ENCODE measurements around the gene FSTL5. TPM values are rescaled to one million over a fixed set of nuclear protein-coding genes. Genes with fewer than 3 reads are reported as not detected.

Gene FSTL5
- total RNA-seq, 2 experiments from 2014 or later: not detected

DNA sequence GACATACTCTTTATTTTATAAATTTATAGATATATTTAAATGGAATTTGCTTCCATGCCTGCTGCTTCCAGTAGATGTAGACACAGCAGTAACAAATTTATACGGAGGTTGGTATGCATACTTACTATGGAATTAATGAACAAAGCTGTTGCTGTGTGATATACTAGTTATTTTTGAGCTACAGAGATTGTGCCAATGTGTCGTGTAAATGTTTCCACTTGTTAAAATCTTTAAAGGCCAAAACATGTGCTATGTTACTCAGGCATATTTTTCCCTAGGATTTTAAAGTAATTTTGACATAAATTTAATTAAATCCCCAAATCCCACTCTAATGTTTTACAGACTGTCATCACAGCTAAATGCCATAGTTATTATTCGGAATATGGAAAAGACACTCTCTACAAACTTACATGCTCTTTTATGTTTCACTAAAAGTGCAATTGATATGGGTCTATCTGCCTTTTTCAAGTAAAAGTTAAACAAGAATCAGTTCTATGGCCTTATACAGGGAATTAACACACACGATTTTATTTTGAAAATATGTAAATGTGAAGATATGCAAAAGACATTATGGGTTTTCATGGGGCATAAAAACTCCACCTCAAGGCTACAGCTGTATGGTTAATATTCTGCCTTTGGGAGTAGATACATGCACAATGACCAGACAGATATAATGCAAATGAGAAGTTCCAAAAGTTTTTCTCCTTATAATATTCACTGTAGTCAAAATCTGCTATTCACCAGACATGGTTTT is 256.8 kb downstream of the FSTL5 start:
- H3K27ac Mint-ChIP-seq: no peak overlapping the region

GRCh38 chr4:161900110-161900509 is 263.7 kb downstream of the FSTL5 start:
- Mint-ChIP-seq H3K4me1 (no peaks in the 10 kb centered on the region), H3K36me3 (ENCODE audit: low read depth) (no peaks in the 10 kb centered on the region), H3K4me3 (no peak overlapping the region), H3K27ac (no peak overlapping the region), H3K9me3 (peaks cover 5% of the 10 kb centered on the region), H3K27me3 (no peaks in the 10 kb centered on the region)
- no peak for DNase-seq
- POLR2A ChIA-PET: no interaction called here
- CTCF ChIA-PET: no interaction called here

More for the DNA sequence above, 256.8 kb downstream of the FSTL5 start:
- H3K27me3 Mint-ChIP-seq: no peaks in the 10 kb centered on the region
- H3K4me3 Mint-ChIP-seq: no peak overlapping the region
- no peaks in the 10 kb centered on the region for H3K36me3 Mint-ChIP-seq (ENCODE audit: low read depth)
- ChIA-PET POLR2A (no interaction called here), CTCF (no interaction called here)
- DNase-seq: no peak
- H3K9me3 Mint-ChIP-seq: no peaks in the 10 kb centered on the region
- no peaks in the 10 kb centered on the region for H3K4me1 Mint-ChIP-seq

GRCh38 chr4:161894493-161895167 is 269.2 kb downstream of the FSTL5 start:
- Mint-ChIP-seq H3K27me3 (no peaks in the 10 kb centered on the region), H3K27ac (no peak overlapping the region), H3K36me3 (ENCODE audit: low read depth) (no peaks in the 10 kb centered on the region), H3K9me3 (peaks cover 2% of the 10 kb centered on the region), H3K4me3 (no peak overlapping the region), H3K4me1 (no peaks in the 10 kb centered on the region)
- CTCF ChIA-PET: no interaction called here
- no peak for DNase-seq
- POLR2A ChIA-PET: no interaction called here

DNA sequence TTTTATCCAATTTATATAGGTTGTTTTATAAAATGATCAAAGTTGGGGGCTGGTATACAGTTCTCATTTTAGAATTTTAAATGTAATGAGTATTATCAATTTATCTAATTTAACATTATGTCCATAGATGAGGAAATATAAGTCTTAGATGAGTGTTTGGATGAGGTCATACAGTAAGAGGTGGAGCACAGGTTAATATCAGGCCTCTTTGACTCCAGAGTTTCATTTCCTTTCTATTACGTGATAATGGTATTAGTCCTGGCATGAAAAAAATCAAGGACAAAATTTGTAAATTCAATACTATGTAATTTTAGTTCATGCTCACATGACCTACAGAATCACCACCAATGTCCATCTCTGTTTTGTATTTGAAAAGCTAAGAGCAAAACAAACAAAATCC is 269.8 kb downstream of the FSTL5 start:
- H3K27ac Mint-ChIP-seq: no peak overlapping the region
- POLR2A ChIA-PET: no interaction called here
- no peaks in the 10 kb centered on the region for H3K4me1 Mint-ChIP-seq
- H3K9me3 Mint-ChIP-seq: no peaks in the 10 kb centered on the region
- DNase-seq: no peak
- no peaks in the 10 kb centered on the region for H3K36me3 Mint-ChIP-seq (ENCODE audit: low read depth)
- H3K27me3 Mint-ChIP-seq: no peaks in the 10 kb centered on the region
- CTCF ChIA-PET: no interaction called here
- H3K4me3 Mint-ChIP-seq: no peak overlapping the region

DNA sequence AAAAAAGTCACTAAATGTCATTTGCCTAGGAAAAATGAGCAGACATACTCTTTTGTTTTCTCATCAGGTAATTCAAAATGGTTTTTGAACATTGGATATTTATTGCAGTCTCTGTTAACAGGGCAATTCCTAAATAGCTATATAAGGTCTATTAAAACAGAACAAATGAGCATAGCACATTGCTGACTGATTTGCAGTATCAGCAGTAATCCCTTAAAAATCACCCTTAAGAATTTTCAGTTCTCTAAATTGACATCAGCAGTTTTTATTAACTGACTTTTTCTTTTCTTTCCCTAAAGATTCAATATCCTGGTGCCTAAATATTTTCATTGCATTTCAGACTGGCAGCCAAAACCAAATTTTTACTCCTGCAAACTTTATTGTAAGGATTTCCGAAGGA is 270.2 kb downstream of the FSTL5 start:
- DNase-seq: no peak
- Mint-ChIP-seq H3K27me3 (no peaks in the 10 kb centered on the region), H3K9me3 (no peaks in the 10 kb centered on the region), H3K36me3 (ENCODE audit: low read depth) (no peaks in the 10 kb centered on the region), H3K4me1 (no peaks in the 10 kb centered on the region), H3K4me3 (no peak overlapping the region), H3K27ac (no peak overlapping the region)
- CTCF ChIA-PET: no interaction called here
- POLR2A ChIA-PET: no interaction called here

- Mint-ChIP-seq H3K27me3 (no peaks in the 10 kb centered on the region), H3K4me1 (no peaks in the 10 kb centered on the region), H3K27ac (no peak overlapping the region), H3K9me3 (no peaks in the 10 kb centered on the region), H3K36me3 (ENCODE audit: low read depth) (no peaks in the 10 kb centered on the region), H3K4me3 (no peak overlapping the region)
- ChIA-PET CTCF (no interaction called here), POLR2A (no interaction called here)
- no peak for DNase-seq
Observed at GRCh38 chr4:161892951-161893350, 270.8 kb downstream of the FSTL5 start.

- ChIA-PET CTCF (no interaction called here), POLR2A (no interaction called here)
- Mint-ChIP-seq H3K27me3 (no peaks in the 10 kb centered on the region), H3K36me3 (ENCODE audit: low read depth) (no peaks in the 10 kb centered on the region), H3K9me3 (no peaks in the 10 kb centered on the region), H3K4me1 (no peaks in the 10 kb centered on the region), H3K4me3 (no peak overlapping the region), H3K27ac (no peak overlapping the region)
- DNase-seq: no peak
Observed at GRCh38 chr4:161883157-161883556, 280.6 kb downstream of the FSTL5 start.

GRCh38 chr4:161881370-161881769 is 282.4 kb downstream of the FSTL5 start:
- H3K4me1 Mint-ChIP-seq: no peaks in the 10 kb centered on the region
- CTCF ChIA-PET: no interaction called here
- no peaks in the 10 kb centered on the region for H3K9me3 Mint-ChIP-seq
- POLR2A ChIA-PET: no interaction called here
- no peak for DNase-seq
- H3K36me3 Mint-ChIP-seq (ENCODE audit: low read depth): no peaks in the 10 kb centered on the region
- H3K27me3 Mint-ChIP-seq: no peaks in the 10 kb centered on the region
- H3K4me3 Mint-ChIP-seq: no peak overlapping the region
- no peak overlapping the region for H3K27ac Mint-ChIP-seq

GRCh38 chr4:161869511-161869910 is 294.3 kb downstream of the FSTL5 start:
- H3K36me3 Mint-ChIP-seq (ENCODE audit: low read depth): no peaks in the 10 kb centered on the region
- H3K27ac Mint-ChIP-seq: no peak overlapping the region
- no peaks in the 10 kb centered on the region for H3K4me1 Mint-ChIP-seq
- ChIA-PET POLR2A (no interaction called here), CTCF (no interaction called here)
- no peak for DNase-seq
- no peak overlapping the region for H3K4me3 Mint-ChIP-seq
- H3K27me3 Mint-ChIP-seq: no peaks in the 10 kb centered on the region
- peaks cover 3% of the 10 kb centered on the region for H3K9me3 Mint-ChIP-seq

DNA sequence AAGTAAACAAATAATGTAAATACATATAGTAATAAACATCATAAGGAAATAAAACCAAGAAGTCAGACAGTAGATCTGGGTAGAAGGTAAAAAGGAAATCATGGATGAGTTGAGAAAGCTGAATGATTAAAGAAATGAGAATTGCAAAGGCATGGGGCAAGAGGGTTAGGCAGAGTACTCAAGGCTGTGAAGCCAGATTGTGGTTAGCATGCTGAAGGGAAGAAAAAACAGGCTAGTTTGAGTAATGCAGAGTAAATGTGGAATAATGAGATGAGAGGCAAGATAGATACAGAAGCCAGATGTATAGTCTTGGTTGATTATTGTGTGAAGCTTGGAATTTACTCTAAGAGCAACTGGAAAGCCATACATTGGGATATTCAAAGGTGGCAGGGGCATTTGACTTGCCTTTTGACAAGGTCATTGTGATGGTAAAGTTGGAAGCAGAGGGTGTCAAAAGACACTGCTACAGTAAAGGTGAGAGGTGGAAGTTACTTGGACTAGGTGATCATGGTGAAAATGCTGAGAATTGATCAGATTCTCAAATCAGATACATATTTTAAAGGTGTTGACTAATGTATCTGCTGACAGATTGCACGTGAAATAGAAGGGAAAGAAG is 307.0 kb downstream of the FSTL5 start:
- Mint-ChIP-seq H3K36me3 (ENCODE audit: low read depth) (no peaks in the 10 kb centered on the region), H3K27ac (no peak overlapping the region), H3K27me3 (no peaks in the 10 kb centered on the region), H3K9me3 (no peaks in the 10 kb centered on the region), H3K4me1 (no peaks in the 10 kb centered on the region), H3K4me3 (no peak overlapping the region)
- CTCF ChIA-PET: no interaction called here
- no peak for DNase-seq
- POLR2A ChIA-PET: no interaction called here

DNA sequence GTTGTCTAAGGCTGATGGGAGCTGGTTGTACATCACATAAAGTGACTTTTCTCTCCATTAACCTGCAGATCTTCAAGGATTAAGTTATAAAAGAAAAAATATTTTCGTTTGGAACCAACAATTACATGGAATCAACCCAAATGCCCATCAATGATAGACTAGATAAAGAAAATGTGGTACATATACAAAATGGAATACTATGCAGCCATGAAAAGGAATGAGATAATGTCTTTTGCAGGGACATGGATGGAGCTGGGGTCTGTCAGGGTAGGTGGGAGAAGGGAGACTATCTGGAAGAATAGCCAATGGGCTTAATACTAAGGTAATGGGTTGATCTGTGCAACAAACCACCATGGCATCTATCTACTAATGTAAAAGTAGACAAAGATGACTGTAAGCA is 313.2 kb downstream of the FSTL5 start:
- CTCF ChIA-PET: no interaction called here

GRCh38 chr4:161841759-161842158 is 322.0 kb downstream of the FSTL5 start:
- Mint-ChIP-seq H3K9me3 (no peaks in the 10 kb centered on the region), H3K27ac (no peak overlapping the region), H3K36me3 (ENCODE audit: low read depth) (no peaks in the 10 kb centered on the region), H3K27me3 (no peaks in the 10 kb centered on the region), H3K4me1 (no peaks in the 10 kb centered on the region), H3K4me3 (no peak overlapping the region)
- ChIA-PET POLR2A (no interaction called here), CTCF (no interaction called here)
- DNase-seq: no peak

More for the DNA sequence above, 313.2 kb downstream of the FSTL5 start:
- Mint-ChIP-seq H3K27me3 (no peaks in the 10 kb centered on the region), H3K4me1 (no peaks in the 10 kb centered on the region), H3K4me3 (no peak overlapping the region), H3K27ac (no peak overlapping the region), H3K36me3 (ENCODE audit: low read depth) (no peaks in the 10 kb centered on the region), H3K9me3 (peaks cover 5% of the 10 kb centered on the region)
- DNase-seq: no peak
- POLR2A ChIA-PET: no interaction called here

- H3K27me3 Mint-ChIP-seq: no peaks in the 10 kb centered on the region
- H3K27ac Mint-ChIP-seq: no peak overlapping the region
- ChIA-PET CTCF (no interaction called here), POLR2A (no interaction called here)
- no peaks in the 10 kb centered on the region for H3K36me3 Mint-ChIP-seq (ENCODE audit: low read depth)
- no peaks in the 10 kb centered on the region for H3K9me3 Mint-ChIP-seq
- H3K4me1 Mint-ChIP-seq: no peaks in the 10 kb centered on the region
- H3K4me3 Mint-ChIP-seq: no peak overlapping the region
- no peak for DNase-seq
Observed at GRCh38 chr4:161829591-161829990, 334.2 kb downstream of the FSTL5 start.

GRCh38 chr4:161828061-161828460 is 335.7 kb downstream of the FSTL5 start:
- no peaks in the 10 kb centered on the region for H3K9me3 Mint-ChIP-seq
- POLR2A ChIA-PET: no interaction called here
- DNase-seq: no peak
- no peaks in the 10 kb centered on the region for H3K27me3 Mint-ChIP-seq
- no peak overlapping the region for H3K4me3 Mint-ChIP-seq
- H3K4me1 Mint-ChIP-seq: no peaks in the 10 kb centered on the region
- CTCF ChIA-PET: no interaction called here
- no peaks in the 10 kb centered on the region for H3K36me3 Mint-ChIP-seq (ENCODE audit: low read depth)
- H3K27ac Mint-ChIP-seq: no peak overlapping the region

All from activated CD4-positive, alpha-beta T cell treated with anti-CD3 and anti-CD28 coated beads, Interleukin-2, amount 10 ng/mL, durations not matched to agents 7 days and 5 days (primary cell).